SU-DHL-6 (cell line): Measurements from ENCODE around the gene FITM1.

Experiments
- H2AFZ ChIP-seq: fragments of 200-600 bp; sonication (generic); 2 replicates; pipeline ENCODE4 v1.6.1; 2014; ENCODE audit warnings: low read depth, mild to moderate bottlenecking, moderate library complexity, mixed read lengths, antibody characterized with exemption, low read length; ENCODE audit not compliant: severe bottlenecking
- H3F3A ChIP-seq: fragments of 200-600 bp; shearing (Covaris generic); 2 replicates; pipeline ENCODE4 v1.6.0; 2016; ENCODE audit warnings: antibody characterized with exemption, mild to moderate bottlenecking; ENCODE audit not compliant: insufficient read depth
- H3K27ac ChIP-seq: fragments of 200-600 bp; sonication (generic); 2 replicates; pipeline ENCODE4 v1.5.1; 2016; ENCODE audit warnings: low read depth, mild to moderate bottlenecking, low read length, moderate library complexity, mixed read lengths
- H3K27me3 ChIP-seq: fragments of 200-600 bp; sonication (generic), shearing (Covaris generic); 2 replicates; pipeline ENCODE4 v1.6.0; 2014; ENCODE audit warnings: mild to moderate bottlenecking, low read length
- H3K36me3 ChIP-seq: fragments of 200-600 bp; sonication (generic); 2 replicates; pipeline ENCODE4 v1.6.1; 2014; ENCODE audit warnings: mild to moderate bottlenecking, low read length, mixed read lengths
- H3K4me2 ChIP-seq: fragments of 300-600, 200-600 bp; shearing (Covaris generic), sonication (generic); 2 replicates; pipeline ENCODE4 v1.6.0; 2014; ENCODE audit warnings: low read length, low read depth, mild to moderate bottlenecking; ENCODE audit not compliant: poor library complexity, severe bottlenecking
- H3K4me3 ChIP-seq: fragments of 200-600 bp; sonication (generic); 2 replicates; pipeline ENCODE4 v1.5.1; 2014; ENCODE audit warnings: antibody characterized with exemption, low read length, mild to moderate bottlenecking, mixed read lengths; ENCODE audit not compliant: insufficient read depth, poor library complexity, severe bottlenecking
- H3K79me2 ChIP-seq: fragments of 200-600 bp; sonication (generic); 2 replicates; pipeline ENCODE4 v1.6.1; 2014; ENCODE audit warnings: mild to moderate bottlenecking, low read length, moderate library complexity; ENCODE audit not compliant: insufficient read depth
- H3K9ac ChIP-seq: fragments of 200-600 bp; sonication (generic); 2 replicates; pipeline ENCODE4 v1.7.0; 2014; ENCODE audit warnings: mild to moderate bottlenecking, low read length
- H3K9me2 ChIP-seq: fragments of 200-600 bp; sonication (generic); replicated peaks from 2 replicates; pipeline ENCODE4 v1.6.1; 2014; ENCODE audit warnings: low read length; ENCODE audit not compliant: insufficient read depth
- H3K9me3 ChIP-seq: fragments of 200-600 bp; sonication (generic); 2 replicates; pipeline ENCODE4 v1.6.1; 2014; ENCODE audit warnings: low read length, mixed read lengths; ENCODE audit not compliant: insufficient read depth
- H4K20me1 ChIP-seq: fragments of 200-600 bp; sonication (generic); 2 replicates; pipeline ENCODE4 v1.6.1; 2014; ENCODE audit warnings: low read depth, mild to moderate bottlenecking, antibody characterized with exemption, low read length, moderate library complexity, mixed read lengths
- CTCF ChIP-seq: fragments of 200-600 bp; sonication (generic); IDR thresholded peaks from one replicate; pipeline ENCODE4 v1.5.1; 2017; ENCODE audit warnings: antibody characterized with exemption, mild to moderate bottlenecking, low read length, moderate library complexity; ENCODE audit not compliant: insufficient read depth, poor library complexity, severe bottlenecking
- EZH2phosphoT487 ChIP-seq: fragments of 200-600 bp; sonication (generic), shearing (Covaris generic); conservative IDR thresholded peaks from 2 replicates; pipeline ENCODE4 v1.6.1; 2018; ENCODE audit warnings: mild to moderate bottlenecking, antibody characterized with exemption, low read length, moderate library complexity, mixed read lengths

FITM1 gene

GRCh38 chr14:24156840-24157239 is 26.4 kb downstream of the FITM1 start:
- Histone ChIP-seq H2AFZ (no peak overlapping the region), H3K9ac (no peak overlapping the region), H3K27ac (no peak overlapping the region), H3K4me2 (no peak overlapping the region), H3K9me3 (no peaks in the 10 kb centered on the region), H3K27me3 (no peaks in the 10 kb centered on the region), H3K4me3 (no peak overlapping the region), H3F3A (0 out of 2 replicates have a peak, but pooled peaks cover 3% of the 10 kb centered on the region), H3K36me3 (no peaks in the 10 kb centered on the region), H4K20me1 (no peaks in the 10 kb centered on the region), H3K9me2 (no peaks in the 10 kb centered on the region), H3K79me2 (peaks cover 5% of the 10 kb centered on the region; the same call in 1 of the 2 replicates)
- TF ChIP-seq CTCF: no peak
- TF ChIP-seq EZH2phosphoT487: no peak

- Histone ChIP-seq H3K9me3 (no peaks in the 10 kb centered on the region), H4K20me1 (no peaks in the 10 kb centered on the region), H3K4me3 (no peak overlapping the region), H3K9me2 (no peaks in the 10 kb centered on the region), H3K4me2 (no peak overlapping the region), H2AFZ (no peak overlapping the region), H3K79me2 (peaks cover 10% of the 10 kb centered on the region; the same call in 1 of the 2 replicates), H3K36me3 (no peaks in the 10 kb centered on the region), H3K27me3 (no peaks in the 10 kb centered on the region), H3K27ac (no peak overlapping the region), H3F3A (0 out of 2 replicates have a peak, but pooled peaks cover 3% of the 10 kb centered on the region), H3K9ac (no peak overlapping the region)
- TF ChIP-seq EZH2phosphoT487: no peak
- TF ChIP-seq CTCF: no peak
These were observed 26.9 kb downstream of the FITM1 start for GRCh38 chr14:24157331-24157730.

- Histone ChIP-seq H3K4me2 (no peak overlapping the region), H3K9ac (no peak overlapping the region), H3K36me3 (no peaks in the 10 kb centered on the region), H2AFZ (no peak overlapping the region), H3F3A (0 out of 2 replicates have a peak, but pooled peaks cover 3% of the 10 kb centered on the region), H3K27me3 (no peaks in the 10 kb centered on the region), H3K4me3 (no peak overlapping the region), H3K27ac (no peak overlapping the region), H3K79me2 (peaks cover 10% of the 10 kb centered on the region; the same call in 1 of the 2 replicates), H3K9me2 (no peaks in the 10 kb centered on the region), H4K20me1 (no peaks in the 10 kb centered on the region), H3K9me3 (no peaks in the 10 kb centered on the region)
- TF ChIP-seq EZH2phosphoT487 (no peak), CTCF (no peak)
These were observed 29.5 kb downstream of the FITM1 start for GRCh38 chr14:24159777-24160498.
